ENCODE results near the gene CLASRP.

CLASRP gene

GRCh38 chr19:45079911-45080370 lies 41.1 kb downstream of the CLASRP start:
- DNase-seq (ENCODE audit: low read depth in 1 of 2, low spot score in 1 of 2): no peak

- DNase-seq (ENCODE audit: low read depth in 1 of 2, low spot score in 1 of 2): no peak
These were observed 43.3 kb downstream of the CLASRP start for GRCh38 chr19:45082170-45082569.

GRCh38 chr19:45086480-45086879 lies 47.6 kb downstream of the CLASRP start:
- no peak for DNase-seq (ENCODE audit: low read depth in 1 of 2, low spot score in 1 of 2)

GRCh38 chr19:45087531-45087930 lies 48.7 kb downstream of the CLASRP start:
- peak in 1 of 2 donors; percentile 46 for DNase-seq (ENCODE audit: low read depth in 1 of 2, low spot score in 1 of 2)

GRCh38 chr19:45090034-45090433 lies 51.2 kb downstream of the CLASRP start:
- DNase-seq (ENCODE audit: low read depth in 1 of 2, low spot score in 1 of 2): no peak

- no peak for DNase-seq (ENCODE audit: low read depth in 1 of 2, low spot score in 1 of 2)
These were observed 51.8 kb downstream of the CLASRP start for GRCh38 chr19:45090606-45091005.

- peak; percentile 85 to 95 for DNase-seq (ENCODE audit: low read depth in 1 of 2, low spot score in 1 of 2)
These were observed 52.4 kb downstream of the CLASRP start for GRCh38 chr19:45091031-45091923.

GRCh38 chr19:45092747-45093678 lies 54.2 kb downstream of the CLASRP start, which contains the start of gene PPP1R37:
TSS of gene PPP1R37 (plus strand) at chr19:45093179. CDS start at chr19:45093326, 147 bp downstream.
- peak; percentile 74 to 88 for DNase-seq (ENCODE audit: low read depth in 1 of 2, low spot score in 1 of 2)

GRCh38 chr19:45094137-45094536 lies 55.3 kb downstream of the CLASRP start:
- no peak for DNase-seq (ENCODE audit: low read depth in 1 of 2, low spot score in 1 of 2)

GRCh38 chr19:45094707-45095106 lies 55.9 kb downstream of the CLASRP start:
- DNase-seq (ENCODE audit: low read depth in 1 of 2, low spot score in 1 of 2): no peak

GRCh38 chr19:45095496-45096413 lies 56.9 kb downstream of the CLASRP start:
- DNase-seq (ENCODE audit: low read depth in 1 of 2, low spot score in 1 of 2): no peak

GRCh38 chr19:45096700-45097099 lies 57.9 kb downstream of the CLASRP start:
- DNase-seq (ENCODE audit: low read depth in 1 of 2, low spot score in 1 of 2): no peak

GRCh38 chr19:45097450-45097775 lies 58.6 kb downstream of the CLASRP start:
- DNase-seq (ENCODE audit: low read depth in 1 of 2, low spot score in 1 of 2): no peak

- DNase-seq (ENCODE audit: low read depth in 1 of 2, low spot score in 1 of 2): no peak
These were observed 59.1 kb downstream of the CLASRP start for GRCh38 chr19:45097776-45098520.

- DNase-seq (ENCODE audit: low read depth in 1 of 2, low spot score in 1 of 2): no peak
These were observed 59.9 kb downstream of the CLASRP start for GRCh38 chr19:45098521-45099466.

GRCh38 chr19:45099467-45100191 lies 60.8 kb downstream of the CLASRP start:
- DNase-seq (ENCODE audit: low read depth in 1 of 2, low spot score in 1 of 2): no peak

- no peak for DNase-seq (ENCODE audit: low read depth in 1 of 2, low spot score in 1 of 2)
These were observed 61.4 kb downstream of the CLASRP start for GRCh38 chr19:45100201-45100600.

- no peak for DNase-seq (ENCODE audit: low read depth in 1 of 2, low spot score in 1 of 2)
These were observed 62.0 kb downstream of the CLASRP start for GRCh38 chr19:45100846-45101252.

All from activated T-helper 1 cell treated with anti-CD3 and anti-CD28 coated beads, Interleukin-2, amount 50 U/mL, for 16 hours (primary cell).